A673 (cell line): ENCODE measurements around the gene ADGRG7.

Experiments
- CTCF ChIP-seq: fragments of 300-800, 200-600 bp; sonication (generic); conservative IDR thresholded peaks from 2 replicates; pipeline ENCODE4 v1.5.1; 2017; ENCODE audit warnings: low read depth, mild to moderate bottlenecking, antibody characterized with exemption, low read length, moderate library complexity, mixed read lengths
- EZH2 ChIP-seq: fragments of 200-600 bp; sonication (generic); IDR thresholded peaks from 2 replicates; pipeline ENCODE4 v1.6.1; 2017; ENCODE audit warnings: borderline replicate concordance, low read depth, mild to moderate bottlenecking, mixed read lengths, antibody characterized with exemption, low read length; ENCODE audit not compliant: poor library complexity, severe bottlenecking

GRCh38 chr3:100725935-100726513 lies 116.6 kb downstream of the ADGRG7 start:
- TF ChIP-seq CTCF (no peak), EZH2 (no peak)
